ENCODE measurements around the gene SLC35A5.

DNA sequence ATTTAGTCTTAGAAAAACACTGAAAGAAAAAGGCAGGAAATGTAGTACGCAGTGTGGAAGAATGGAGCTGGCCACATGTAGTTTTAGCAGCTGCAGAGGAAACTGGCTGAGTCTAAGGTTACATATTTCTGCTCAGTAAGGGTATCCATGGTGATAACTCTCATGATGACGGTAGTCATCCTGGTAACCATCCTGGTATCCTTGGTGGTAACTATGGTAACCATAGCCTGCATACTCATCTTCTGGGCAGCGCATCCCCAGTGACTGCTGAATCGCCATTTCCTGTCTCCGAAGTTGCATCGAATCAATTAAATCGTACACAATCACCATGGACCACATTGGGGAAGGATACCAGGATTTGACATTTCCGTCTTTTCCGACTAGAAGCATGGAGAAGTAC, 43.4 kb downstream of the SLC35A5 start:
- no peak for TF ChIP-seq POLR2A (IDR thresholded peaks at IDR 0.05)
- TF ChIP-seq, protein P1, sequence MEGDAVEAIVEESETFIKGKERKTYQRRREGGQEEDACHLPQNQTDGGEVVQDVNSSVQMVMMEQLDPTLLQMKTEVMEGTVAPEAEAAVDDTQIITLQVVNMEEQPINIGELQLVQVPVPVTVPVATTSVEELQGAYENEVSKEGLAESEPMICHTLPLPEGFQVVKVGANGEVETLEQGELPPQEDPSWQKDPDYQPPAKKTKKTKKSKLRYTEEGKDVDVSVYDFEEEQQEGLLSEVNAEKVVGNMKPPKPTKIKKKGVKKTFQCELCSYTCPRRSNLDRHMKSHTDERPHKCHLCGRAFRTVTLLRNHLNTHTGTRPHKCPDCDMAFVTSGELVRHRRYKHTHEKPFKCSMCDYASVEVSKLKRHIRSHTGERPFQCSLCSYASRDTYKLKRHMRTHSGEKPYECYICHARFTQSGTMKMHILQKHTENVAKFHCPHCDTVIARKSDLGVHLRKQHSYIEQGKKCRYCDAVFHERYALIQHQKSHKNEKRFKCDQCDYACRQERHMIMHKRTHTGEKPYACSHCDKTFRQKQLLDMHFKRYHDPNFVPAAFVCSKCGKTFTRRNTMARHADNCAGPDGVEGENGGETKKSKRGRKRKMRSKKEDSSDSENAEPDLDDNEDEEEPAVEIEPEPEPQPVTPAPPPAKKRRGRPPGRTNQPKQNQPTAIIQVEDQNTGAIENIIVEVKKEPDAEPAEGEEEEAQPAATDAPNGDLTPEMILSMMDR (IDR thresholded peaks at IDR 0.05): no peak
